T-cell (primary cell): ENCODE data around the gene CLASP1. TPM values are rescaled to one million over a fixed set of nuclear protein-coding genes. Genes with fewer than 3 reads are reported as not detected.
A peak's percentile ranks its signal among the peaks of the same experiment; 100 is the strongest.
"Not testable (repeated sequence)": the region's sequence is repeated elsewhere in the genome, so short reads cannot be mapped to it uniquely, and the experiment has no call there.

Experiments used
- ATAC-seq, 4 experiments: fragments of 200-7000 bp in 3 of 4; fragments of 150-1000 bp in 1 of 4; cut with Tn5 transposase; replicated peaks in 1 of 4; 1 replicate in 3 of 4; 2 replicates in 1 of 4; pipeline ENCODE4 v1.10.0; 2021; ENCODE audit warnings: moderate library complexity in 3 of 4, mild to moderate bottlenecking in 2 of 4, moderate number of reproducible peaks in 1 of 4
- CTCF ChIA-PET, 2 donors: fragments of 300-600 bp; sonication (Branson Sonifier 250); formaldehyde crosslinking; loops; one replicate each; lab custom pipeline; 2022; ENCODE audit warnings: antibody characterized with exemption in 2 of 2; lab: Charles Lee
- POLR2A ChIA-PET, 2 donors: fragments of 300-600 bp; sonication (Branson Sonifier 250); formaldehyde crosslinking; loops; one replicate each; lab custom pipeline; 2022; ENCODE audit warnings: antibody characterized with exemption in 2 of 2; lab: Charles Lee
- DNase-seq, 35 experiments: peaks; one replicate each; pipeline versions ENCODE4 v3.0.0 to v3.0.0-alpha.2; 2013 to 2023
- H3K27ac ChIP-seq: one replicate; pipeline ENCODE4 v1.5.1; 2013; ENCODE audit warnings: low read length
- H3K27me3 ChIP-seq, 2 experiments: replicated peaks in 1 of 2; 1 replicate in 1 of 2; 2 replicates in 1 of 2; pipeline versions ENCODE4 v1.6.1 to v1.7.0; 2013; ENCODE audit warnings: low read length in 1 of 2, mixed read lengths in 1 of 2; ENCODE audit not compliant: control insufficient read depth in 2 of 2, insufficient read depth in 2 of 2; ENCODE audit errors: extremely low read depth in 1 of 2
- H3K36me3 ChIP-seq, 2 donors: 1 replicate in 1 of 2; 2 replicates in 1 of 2; pipeline versions ENCODE4 v1.6.1 to v1.7.0; 2013; ENCODE audit warnings: low read length in 1 of 2; ENCODE audit not compliant: control insufficient read depth in 2 of 2, insufficient read depth in 1 of 2; ENCODE audit errors: extremely low read depth in 1 of 2
- H3K4me1 ChIP-seq, 2 experiments: 1 replicate in 1 of 2; 2 replicates in 1 of 2; pipeline versions ENCODE4 v1.6.1 to v1.7.0; 2013; ENCODE audit warnings: low read length in 2 of 2, mixed read lengths in 1 of 2; ENCODE audit not compliant: insufficient read depth in 2 of 2, control insufficient read depth in 1 of 2; ENCODE audit errors: extremely low read depth in 1 of 2
- H3K4me3 ChIP-seq, 2 donors: 1 replicate in 1 of 2; 2 replicates in 1 of 2; pipeline versions ENCODE4 v1.5.1 to v1.7.0; 2013; ENCODE audit warnings: mild to moderate bottlenecking in 2 of 2, low read length in 1 of 2, moderate library complexity in 1 of 2; ENCODE audit not compliant: control insufficient read depth in 1 of 2; ENCODE audit errors: extremely low read depth in 1 of 2
- H3K9me3 ChIP-seq: 2 replicates; pipeline ENCODE4 v1.7.0; 2013
- H3K27ac Mint-ChIP-seq, 2 donors: one replicate each; pipeline ENCODE4 v1.8.0; 2020 to 2021; ENCODE audit warnings: mild to moderate bottlenecking in 2 of 2, mixed read lengths in 2 of 2
- H3K27me3 Mint-ChIP-seq, 2 donors: one replicate each; pipeline ENCODE4 v1.8.0; 2021 to 2022; ENCODE audit warnings: mixed read lengths in 2 of 2
- H3K36me3 Mint-ChIP-seq: one replicate; pipeline ENCODE4 v1.8.0; 2021; ENCODE audit warnings: mixed read lengths
- H3K4me1 Mint-ChIP-seq, 3 donors: one replicate each; pipeline ENCODE4 v1.8.0; 2020 to 2022; ENCODE audit warnings: mixed read lengths in 3 of 3, mild to moderate bottlenecking in 1 of 3
- H3K4me3 Mint-ChIP-seq, 3 donors: one replicate each; pipeline ENCODE4 v1.8.0; 2020 to 2022; ENCODE audit warnings: mild to moderate bottlenecking in 3 of 3, mixed read lengths in 3 of 3, moderate library complexity in 3 of 3
- H3K9me3 Mint-ChIP-seq, 3 donors: one replicate each; pipeline ENCODE4 v1.8.0; 2020 to 2022; ENCODE audit warnings: mixed read lengths in 3 of 3
- WGBS: methylation state at CpG from one replicate; pipeline ENCODE4 v1.1.5; 2013; ENCODE audit warnings: missing lambda C conversion rate; ENCODE audit not compliant: insufficient coverage; 5-methylcytosine and 5-hydroxymethylcytosine counted together
- total RNA-seq, 35 experiments: library from RNA in 6 of 35; stranded (reverse) in 6 of 35; fragments of 120-200 nt in 1 of 35; gene quantifications; one replicate each; pipeline versions ENCODE4 v1.2.1 to v1.2.4 and lab custom pipeline; 2013 to 2026

Gene CLASP1
- total RNA-seq, 5 donors from 2014 or later (not counting 1 experiment from before 2014, with no cell fraction given): 57.8 to 72.8 (median 65.1) TPM

DNA sequence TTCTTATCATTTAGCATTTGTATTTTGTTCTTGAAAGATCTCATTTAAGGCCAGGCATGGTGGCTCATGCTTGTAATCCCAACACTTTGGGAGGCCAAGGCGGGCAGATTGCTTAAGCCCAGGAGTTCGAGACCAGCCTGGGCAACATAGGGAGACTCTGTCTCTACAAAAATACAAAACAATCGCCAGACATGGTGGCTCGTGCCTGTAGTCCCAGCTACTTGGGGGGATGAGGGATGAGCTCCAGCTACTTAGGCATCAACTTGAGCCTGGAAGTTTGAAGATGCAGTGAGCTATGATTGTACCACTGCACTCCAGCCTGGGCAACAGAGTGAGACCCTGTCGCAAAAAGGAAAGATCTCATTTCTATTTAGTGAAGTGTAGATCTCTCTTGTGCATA, 351.4 kb downstream of the CLASP1 start:
- not testable (repeated sequence) for DNase-seq, H3K27ac ChIP-seq, H3K4me3 Mint-ChIP-seq, H3K9me3 Mint-ChIP-seq, H3K4me1 Mint-ChIP-seq, ATAC-seq, H3K27me3 ChIP-seq, H3K4me1 ChIP-seq, H3K27ac Mint-ChIP-seq, H3K4me3 ChIP-seq, H3K9me3 ChIP-seq, H3K36me3 Mint-ChIP-seq, H3K36me3 ChIP-seq
- ChIA-PET POLR2A (interaction anchor here in 1 of 2 donors (0.6 kb wide), 1 partner anchor 524 kb away, joined by 4 read pairs; no protein-coding TSS in a partner anchor), CTCF (interaction anchor here in 1 of 2 donors (1.5 kb wide), 1 partner anchor 11 kb away, joined by 3 read pairs; no protein-coding TSS in a partner anchor)
- 78% methylated on average over 1 of the region's 5 CpGs for WGBS
- peaks cover 10 to 11% of the 10 kb centered on the region in 2 donors for H3K27me3 Mint-ChIP-seq

DNA sequence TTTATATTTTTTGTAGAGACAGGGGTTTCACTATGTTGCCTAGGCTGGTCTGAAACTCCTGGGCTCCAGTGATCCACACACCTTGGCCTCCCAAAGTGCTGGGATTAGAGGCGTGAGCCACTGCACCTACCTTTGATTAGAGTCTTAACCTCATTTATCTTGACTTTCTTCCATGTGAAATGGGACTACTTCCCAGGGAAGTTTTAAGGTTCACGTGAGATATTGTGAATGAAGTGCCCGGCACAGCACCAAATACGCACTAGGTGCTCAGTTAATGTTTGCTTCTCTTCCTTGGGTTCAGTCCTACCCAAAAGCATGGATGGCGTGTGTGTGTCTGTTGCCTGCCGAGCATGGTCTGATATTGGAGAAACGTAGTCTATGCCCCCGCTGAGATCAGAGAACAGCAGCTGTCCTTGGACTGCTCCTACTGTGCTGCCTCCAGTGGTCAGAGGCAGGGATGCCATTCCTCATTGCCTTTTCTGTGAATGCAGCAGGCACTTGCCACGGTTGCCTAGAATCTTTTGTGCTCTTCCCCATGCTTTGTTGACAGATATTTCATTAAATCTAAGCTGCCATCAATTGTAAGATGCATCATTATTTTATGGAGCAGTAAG, 351.9 kb downstream of the CLASP1 start:
- no peaks in the 10 kb centered on the region for H3K9me3 Mint-ChIP-seq
- 58% methylated on average over 6 of the region's 9 CpGs for WGBS
- no peaks in the 10 kb centered on the region for H3K9me3 ChIP-seq
- no peaks in the 10 kb centered on the region for H3K4me1 Mint-ChIP-seq
- H3K27ac ChIP-seq: no peak overlapping the region
- H3K4me3 ChIP-seq: no peak overlapping the region
- H3K36me3 Mint-ChIP-seq: no peaks in the 10 kb centered on the region
- no peak overlapping the region for H3K4me3 Mint-ChIP-seq
- CTCF ChIA-PET: interaction anchor here in 1 of 2 donors (1.5 kb wide), 1 partner anchor 10 kb away, joined by 3 read pairs; no protein-coding TSS in a partner anchor
- POLR2A ChIA-PET: no interaction called here
- ATAC-seq: peak in 1 of 4 experiments; percentile 40
- no peak overlapping the region for H3K27ac Mint-ChIP-seq
- H3K27me3 Mint-ChIP-seq: peaks cover 5 to 6% of the 10 kb centered on the region in 2 donors
- DNase-seq: no peak
- H3K27me3 ChIP-seq: peaks cover 0 to 4% of the 10 kb centered on the region in 2 experiments
- no peaks in the 10 kb centered on the region for H3K4me1 ChIP-seq
- no peaks in the 10 kb centered on the region for H3K36me3 ChIP-seq

DNA sequence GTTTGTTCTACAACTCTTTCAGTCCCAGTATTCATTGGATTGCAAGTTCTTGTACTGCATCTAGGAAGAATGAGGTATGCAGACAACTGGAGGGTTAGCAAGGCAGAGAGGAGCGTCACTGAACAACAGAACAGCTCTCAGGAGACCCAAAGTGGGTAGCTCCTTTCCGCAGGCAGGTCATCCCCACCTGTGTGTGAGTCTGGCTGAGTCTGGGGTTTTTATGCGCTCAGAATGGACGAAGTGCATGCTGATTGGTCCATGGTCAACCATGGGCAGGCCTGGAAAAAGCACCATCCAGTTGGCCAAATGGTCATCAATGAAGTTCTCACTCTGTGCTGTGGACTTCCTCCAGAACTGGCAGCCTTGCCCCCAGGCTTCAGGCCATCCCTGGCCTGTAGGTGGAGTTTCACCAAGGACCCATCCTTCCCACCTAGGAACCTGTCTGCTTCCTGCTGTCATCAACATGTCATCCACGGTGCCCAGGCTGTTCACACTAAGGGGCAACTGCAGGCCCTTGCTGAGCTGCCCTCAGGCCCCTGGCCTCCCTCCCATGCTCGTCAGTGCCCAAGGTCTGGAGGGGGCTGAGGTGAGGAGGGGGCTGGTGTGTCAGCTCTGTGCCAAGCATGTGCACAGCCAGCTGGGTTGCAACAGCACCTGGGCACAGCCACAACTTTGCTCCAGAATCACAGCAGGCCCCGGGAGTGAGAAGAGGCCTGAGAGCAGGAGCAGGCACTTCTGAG, 353.2 kb downstream of the CLASP1 start:
- H3K4me3 ChIP-seq: no peak overlapping the region
- no peaks in the 10 kb centered on the region for H3K9me3 ChIP-seq
- ChIA-PET POLR2A (no interaction called here), CTCF (interaction anchor here in 1 of 2 donors (0.8 kb wide), 1 partner anchor 60 kb away, joined by 3 read pairs; no protein-coding TSS in a partner anchor)
- Mint-ChIP-seq H3K36me3 (no peaks in the 10 kb centered on the region), H3K9me3 (no peaks in the 10 kb centered on the region), H3K4me1 (no peaks in the 10 kb centered on the region), H3K27ac (no peak overlapping the region), H3K27me3 (peaks cover 3 to 5% of the 10 kb centered on the region in 2 donors), H3K4me3 (no peak overlapping the region)
- 69% methylated on average over 6 of the region's 7 CpGs for WGBS
- no peak overlapping the region for H3K27ac ChIP-seq
- H3K27me3 ChIP-seq: peaks cover 0 to 4% of the 10 kb centered on the region in 2 experiments
- no peaks in the 10 kb centered on the region for H3K4me1 ChIP-seq
- ATAC-seq (no peak), DNase-seq (no peak)
- no peaks in the 10 kb centered on the region for H3K36me3 ChIP-seq

DNA sequence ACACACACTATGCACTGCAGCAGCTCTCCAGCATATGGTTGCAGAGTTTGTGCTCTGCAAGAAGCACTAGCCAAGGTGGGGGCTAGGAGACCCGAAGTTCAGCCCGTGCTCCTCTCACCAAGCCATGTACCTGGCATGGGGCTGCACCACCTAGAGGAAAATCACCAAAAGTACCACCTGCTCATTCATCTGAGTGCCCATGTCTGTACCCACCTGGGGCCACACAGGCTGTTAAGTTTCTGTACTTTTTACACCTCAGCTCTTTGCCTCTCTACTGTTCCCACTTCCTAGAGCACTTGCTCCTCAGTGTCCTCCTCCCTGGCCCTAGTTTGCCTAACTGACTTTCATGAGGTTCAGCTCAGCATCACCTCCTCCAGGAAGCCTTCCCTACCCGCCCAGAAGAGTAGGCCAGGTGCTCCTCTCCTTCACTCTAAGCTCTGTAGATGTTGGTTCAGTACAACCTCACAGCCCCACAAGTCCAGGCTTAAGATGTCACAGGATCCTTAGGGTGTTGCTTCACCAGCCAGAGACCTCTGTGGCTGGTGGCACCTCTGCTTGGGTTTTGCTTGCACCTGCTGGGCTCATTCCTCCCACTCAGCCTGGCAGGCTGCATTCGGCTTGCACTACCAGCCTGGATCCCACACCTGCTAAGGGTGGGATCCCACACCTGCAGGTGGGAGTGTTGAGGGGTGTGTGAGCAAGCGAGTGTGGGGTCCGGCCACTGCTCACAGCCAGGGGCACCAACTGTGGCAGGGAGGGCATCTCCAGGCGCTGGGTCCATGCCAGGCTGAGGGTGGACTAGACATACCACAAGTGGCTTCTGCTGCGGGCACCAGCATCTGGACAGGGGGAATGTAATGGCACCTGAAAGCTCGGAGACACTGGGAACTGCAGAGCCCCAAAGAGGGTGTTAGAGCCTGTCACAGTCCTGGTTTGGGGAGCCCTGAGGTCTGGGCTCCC, 354.1 kb downstream of the CLASP1 start:
- H3K27me3 ChIP-seq: peaks cover 0 to 4% of the 10 kb centered on the region in 2 experiments
- no peak overlapping the region for H3K27ac ChIP-seq
- Mint-ChIP-seq H3K4me1 (no peaks in the 10 kb centered on the region), H3K36me3 (no peaks in the 10 kb centered on the region), H3K4me3 (no peak overlapping the region), H3K27me3 (peaks cover 0 to 6% of the 10 kb centered on the region in 2 donors), H3K27ac (no peak overlapping the region), H3K9me3 (no peaks in the 10 kb centered on the region)
- POLR2A ChIA-PET: no interaction called here
- WGBS: 66% methylated on average over 8 of the region's 9 CpGs
- CTCF ChIA-PET: no interaction called here
- DNase-seq (no peak), ATAC-seq (no peak)
- H3K36me3 ChIP-seq: no peaks in the 10 kb centered on the region
- no peaks in the 10 kb centered on the region for H3K9me3 ChIP-seq
- no peak overlapping the region for H3K4me3 ChIP-seq
- H3K4me1 ChIP-seq: no peaks in the 10 kb centered on the region

DNA sequence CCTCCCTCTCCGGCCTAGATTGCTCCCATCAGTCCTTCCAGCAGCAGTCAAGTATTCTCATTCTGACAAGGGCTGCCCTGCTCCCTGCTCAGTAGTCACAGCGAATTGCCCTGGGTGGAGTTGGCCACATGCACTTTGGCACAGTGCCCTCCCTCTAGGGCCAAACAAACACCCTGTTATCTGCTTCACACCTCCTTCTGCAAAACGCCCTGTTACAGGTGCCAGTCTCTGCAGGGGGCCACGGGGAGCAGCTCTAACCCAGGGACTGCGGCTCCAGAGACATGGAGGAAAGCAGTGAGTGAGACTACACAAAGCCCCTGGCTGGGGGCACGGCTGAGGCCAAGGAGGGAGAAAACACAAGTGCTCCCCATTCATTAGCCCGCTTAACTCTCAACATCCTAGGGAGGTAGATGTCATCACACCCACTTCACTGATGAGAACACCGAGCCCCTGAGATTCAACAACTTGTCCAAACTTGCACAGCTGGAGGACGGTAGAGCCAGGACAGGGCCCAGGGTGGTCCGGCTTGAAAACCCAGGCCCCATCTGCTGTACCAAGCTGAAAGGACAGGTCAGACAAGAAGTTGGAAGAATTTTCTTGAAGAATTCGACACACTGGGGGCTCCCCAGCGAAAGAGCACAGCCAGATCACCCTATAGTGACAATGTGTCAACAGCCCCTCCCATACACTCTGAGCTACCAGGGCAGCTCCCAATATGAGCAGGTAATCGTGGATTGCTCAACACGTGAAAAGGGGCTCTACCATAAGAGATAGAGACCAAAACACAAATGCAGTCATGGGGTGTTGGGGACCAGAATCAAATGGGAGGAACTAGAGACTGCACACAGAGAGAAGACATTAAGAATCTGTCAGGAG, 355.6 kb downstream of the CLASP1 start:
- no peak for ATAC-seq
- Histone ChIP-seq H3K9me3 (no peaks in the 10 kb centered on the region), H3K36me3 (no peaks in the 10 kb centered on the region), H3K4me3 (no peak overlapping the region), H3K27ac (no peak overlapping the region), H3K4me1 (no peaks in the 10 kb centered on the region), H3K27me3 (peaks cover 0 to 10% of the 10 kb centered on the region in 2 experiments)
- peak in 2 of 35 experiments; percentile 12 to 36 for DNase-seq
- Mint-ChIP-seq H3K27me3 (peaks cover 0 to 8% of the 10 kb centered on the region in 2 donors), H3K36me3 (no peaks in the 10 kb centered on the region), H3K27ac (no peak overlapping the region), H3K9me3 (no peaks in the 10 kb centered on the region), H3K4me1 (no peaks in the 10 kb centered on the region), H3K4me3 (no peak overlapping the region)
- ChIA-PET POLR2A (no interaction called here), CTCF (no interaction called here)
- 73% methylated on average over 8 of the region's 14 CpGs for WGBS
